HG03558 (cell line): ENCODE measurements around the gene PITX1.
"Not testable (repeated sequence)": the region's sequence is repeated elsewhere in the genome, so short reads cannot be mapped to it uniquely, and the experiment has no call there.

Experiments used
- ATAC-seq: cut with Tn5 transposase; IDR thresholded peaks from one replicate; pipeline ENCODE4 v1.9.1; 2021; ENCODE audit warnings: moderate number of reproducible peaks; ENCODE audit not compliant: unreplicated experiment; ENCODE audit errors: extremely low read depth

PITX1 gene

GRCh38 chr5:135012033-135012588 is 21.9 kb downstream of the PITX1 start:
- no peak for ATAC-seq

- ATAC-seq: no peak
These were observed 22.5 kb downstream of the PITX1 start for GRCh38 chr5:135011355-135012032.

- no peak for ATAC-seq
These were observed 23.3 kb downstream of the PITX1 start for GRCh38 chr5:135010502-135011354.

- ATAC-seq: no peak
These were observed 24.1 kb downstream of the PITX1 start for GRCh38 chr5:135009736-135010501.

GRCh38 chr5:135008981-135009735 is 24.9 kb downstream of the PITX1 start:
- ATAC-seq: no peak

GRCh38 chr5:135008556-135008955 is 25.5 kb downstream of the PITX1 start:
- no peak for ATAC-seq

- ATAC-seq: no peak
These were observed 26.2 kb downstream of the PITX1 start for GRCh38 chr5:135007749-135008363.

GRCh38 chr5:135007305-135007704 is 26.7 kb downstream of the PITX1 start:
- ATAC-seq: no peak

GRCh38 chr5:135005076-135005475 is 29.0 kb downstream of the PITX1 start:
- no peak for ATAC-seq

- no peak for ATAC-seq
These were observed 29.7 kb downstream of the PITX1 start for GRCh38 chr5:135004376-135004775.

- ATAC-seq: not testable (repeated sequence)
These were observed 36.0 kb downstream of the PITX1 start for GRCh38 chr5:134998068-134998467.

GRCh38 chr5:134997015-134997414 is 37.0 kb downstream of the PITX1 start:
- no peak for ATAC-seq

GRCh38 chr5:134995850-134996402 is 38.1 kb downstream of the PITX1 start:
- ATAC-seq: no peak

GRCh38 chr5:134994560-134995156 is 39.4 kb downstream of the PITX1 start:
- ATAC-seq: no peak

- ATAC-seq: no peak
These were observed 40.9 kb downstream of the PITX1 start for GRCh38 chr5:134993161-134993560.

GRCh38 chr5:134992148-134992547 is 41.9 kb downstream of the PITX1 start:
- no peak for ATAC-seq

GRCh38 chr5:134990183-134990582 is 43.8 kb downstream of the PITX1 start:
- ATAC-seq: not testable (repeated sequence)

GRCh38 chr5:134989266-134989830 is 44.7 kb downstream of the PITX1 start:
- no peak for ATAC-seq
